HG03175 (cell line): Measurements from ENCODE around the gene PTPRN2.

Experiments
- ATAC-seq: cut with Tn5 transposase; IDR thresholded peaks from one replicate; pipeline ENCODE4 v1.9.1; 2021; ENCODE audit warnings: mild to moderate bottlenecking, moderate library complexity; ENCODE audit not compliant: unreplicated experiment

PTPRN2 gene

GRCh38 chr7:157772486-157773130 lies 815.0 kb downstream of the PTPRN2 start:
- no peak for ATAC-seq

- no peak for ATAC-seq
These were observed 815.9 kb downstream of the PTPRN2 start for GRCh38 chr7:157771689-157772088.

- no peak for ATAC-seq
These were observed 816.8 kb downstream of the PTPRN2 start for GRCh38 chr7:157770716-157771320.

- ATAC-seq, result no peak
These were observed 818.0 kb downstream of the PTPRN2 start for GRCh38 chr7:157769526-157770215.

GRCh38 chr7:157769086-157769485 lies 818.5 kb downstream of the PTPRN2 start:
- no peak for ATAC-seq

- ATAC-seq, result no peak
These were observed 819.4 kb downstream of the PTPRN2 start for GRCh38 chr7:157768198-157768597.

- ATAC-seq, result no peak
These were observed 820.0 kb downstream of the PTPRN2 start for GRCh38 chr7:157767506-157768197.

- ATAC-seq, result no peak
These were observed 821.5 kb downstream of the PTPRN2 start for GRCh38 chr7:157766098-157766497.

- no peak for ATAC-seq
These were observed 822.6 kb downstream of the PTPRN2 start for GRCh38 chr7:157764946-157765537.

GRCh38 chr7:157764193-157764592 lies 823.4 kb downstream of the PTPRN2 start:
- ATAC-seq, result no peak

- ATAC-seq, result no peak
These were observed 824.2 kb downstream of the PTPRN2 start for GRCh38 chr7:157763279-157764000.

- ATAC-seq, result no peak
These were observed 824.8 kb downstream of the PTPRN2 start for GRCh38 chr7:157762824-157763223.

GRCh38 chr7:157760004-157760730 lies 827.5 kb downstream of the PTPRN2 start:
- ATAC-seq, result no peak

- ATAC-seq, result no peak
These were observed 828.3 kb downstream of the PTPRN2 start for GRCh38 chr7:157759246-157759805.

GRCh38 chr7:157758468-157759245 lies 829.0 kb downstream of the PTPRN2 start:
- ATAC-seq, result no peak

GRCh38 chr7:157757776-157758467 lies 829.7 kb downstream of the PTPRN2 start:
- ATAC-seq, result no peak

GRCh38 chr7:157757211-157757610 lies 830.4 kb downstream of the PTPRN2 start:
- no peak for ATAC-seq

GRCh38 chr7:157755741-157756140 lies 831.9 kb downstream of the PTPRN2 start:
- no peak for ATAC-seq
